ENCODE data around the gene KRTAP4-5. TPM values are rescaled to one million over a fixed set of nuclear protein-coding genes. Genes with fewer than 3 reads are reported as not detected.
"Not testable (repeated sequence)": the region's sequence is repeated elsewhere in the genome, so short reads cannot be mapped to it uniquely, and the experiment has no call there.

The KRTAP4-5 gene
- total and polyA plus RNA-seq, 7 donors: not detected

DNA sequence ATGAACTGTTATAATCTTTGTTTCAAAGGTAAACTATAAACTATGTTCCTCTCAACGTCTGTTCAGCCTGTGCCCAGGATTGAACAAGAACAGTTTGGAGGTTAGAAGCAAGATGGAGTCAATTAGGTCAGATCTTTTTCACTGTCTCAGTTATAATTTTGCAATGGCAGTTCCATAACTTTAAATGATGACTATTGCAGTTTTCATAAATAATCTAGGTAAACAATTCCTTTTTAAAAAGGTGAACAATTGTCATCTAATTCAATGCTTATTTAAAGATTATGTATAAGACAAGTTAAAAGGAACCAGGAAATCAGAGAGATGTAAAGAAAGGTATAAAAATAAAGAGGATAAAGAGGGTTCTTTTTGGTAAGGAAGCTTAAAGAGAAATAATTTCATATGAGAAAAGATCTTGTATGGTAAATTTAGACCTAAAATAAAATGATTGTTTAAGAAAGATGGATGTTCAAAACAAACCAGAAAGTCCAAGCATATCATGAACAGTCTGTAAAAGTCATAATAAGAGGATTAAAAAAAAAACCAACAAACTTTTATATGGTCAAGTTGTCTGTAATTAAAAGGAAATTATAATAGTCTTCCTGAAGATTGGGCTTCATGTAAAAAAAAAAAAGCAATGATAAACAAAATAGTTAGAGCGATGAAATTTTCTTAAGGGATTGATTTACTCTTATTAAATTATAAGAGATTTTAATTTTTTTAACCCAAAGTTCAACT, 38.3 kb downstream of the KRTAP4-5 start:
- H3K27ac ChIP-seq: no peak overlapping the region
- ATAC-seq: no peak
- TF ChIP-seq, protein P1, sequence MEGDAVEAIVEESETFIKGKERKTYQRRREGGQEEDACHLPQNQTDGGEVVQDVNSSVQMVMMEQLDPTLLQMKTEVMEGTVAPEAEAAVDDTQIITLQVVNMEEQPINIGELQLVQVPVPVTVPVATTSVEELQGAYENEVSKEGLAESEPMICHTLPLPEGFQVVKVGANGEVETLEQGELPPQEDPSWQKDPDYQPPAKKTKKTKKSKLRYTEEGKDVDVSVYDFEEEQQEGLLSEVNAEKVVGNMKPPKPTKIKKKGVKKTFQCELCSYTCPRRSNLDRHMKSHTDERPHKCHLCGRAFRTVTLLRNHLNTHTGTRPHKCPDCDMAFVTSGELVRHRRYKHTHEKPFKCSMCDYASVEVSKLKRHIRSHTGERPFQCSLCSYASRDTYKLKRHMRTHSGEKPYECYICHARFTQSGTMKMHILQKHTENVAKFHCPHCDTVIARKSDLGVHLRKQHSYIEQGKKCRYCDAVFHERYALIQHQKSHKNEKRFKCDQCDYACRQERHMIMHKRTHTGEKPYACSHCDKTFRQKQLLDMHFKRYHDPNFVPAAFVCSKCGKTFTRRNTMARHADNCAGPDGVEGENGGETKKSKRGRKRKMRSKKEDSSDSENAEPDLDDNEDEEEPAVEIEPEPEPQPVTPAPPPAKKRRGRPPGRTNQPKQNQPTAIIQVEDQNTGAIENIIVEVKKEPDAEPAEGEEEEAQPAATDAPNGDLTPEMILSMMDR (IDR thresholded peaks at IDR 0.05): no peak
- H3K4me1 ChIP-seq: no peaks in the 10 kb centered on the region
- intact Hi-C loops (cut with DNase I): no loop called here
- H3K4me3 ChIP-seq: no peak overlapping the region
- H3K36me3 ChIP-seq (ENCODE audit: insufficient read depth in 1 of 2, low read depth in 1 of 2): no peaks in the 10 kb centered on the region
- H3K9me3 ChIP-seq: no peaks in the 10 kb centered on the region
- no peak for DNase-seq
- 75 to 90% (median 79%) methylated on average over 2 of the region's 2 CpGs for WGBS, 3 donors
- H3K27me3 ChIP-seq (ENCODE audit: insufficient read depth in 3 of 3, low read length in 2 of 3): peaks cover 0 to 10% (median 0%) of the 10 kb centered on the region in 3 donors

DNA sequence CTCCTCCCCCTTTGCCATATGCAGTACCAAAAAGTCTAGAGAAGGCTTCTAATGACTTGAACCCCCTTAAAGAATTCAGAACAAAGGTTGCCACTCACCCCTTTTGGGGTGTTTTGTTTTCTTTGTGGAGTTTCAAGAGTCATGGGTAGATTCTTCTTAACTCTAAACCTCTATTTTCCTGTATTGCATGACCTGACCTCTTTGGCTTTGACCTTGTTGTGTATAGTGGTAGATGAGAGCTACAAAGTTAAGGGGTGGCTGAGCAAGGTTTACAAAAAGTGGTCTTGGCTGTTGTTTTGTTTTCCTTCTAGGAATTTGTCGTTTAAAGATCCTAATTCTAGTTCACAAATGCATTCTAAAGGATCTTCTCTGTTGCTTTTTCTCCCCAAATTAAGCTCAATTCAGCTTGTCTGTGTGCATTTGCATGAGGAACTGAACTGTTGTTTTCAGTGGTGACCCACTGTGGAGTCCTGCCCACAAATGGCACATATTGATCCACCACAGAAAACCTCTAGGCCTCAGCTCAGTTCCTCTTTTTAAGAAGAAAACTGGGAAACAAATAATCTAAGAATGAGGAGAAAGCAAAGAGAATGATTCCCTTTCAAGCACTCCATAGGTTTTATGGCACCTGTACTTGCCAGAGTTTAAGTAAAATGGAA, 40.8 kb downstream of the KRTAP4-5 start:
- H3K9me3 ChIP-seq; H3K36me3 ChIP-seq (ENCODE audit: insufficient read depth in 1 of 2, low read depth in 1 of 2); intact Hi-C loops (cut with DNase I); H3K27ac ChIP-seq; DNase-seq; ATAC-seq; H3K4me1 ChIP-seq; H3K4me3 ChIP-seq: not testable (repeated sequence)
- H3K27me3 ChIP-seq (ENCODE audit: insufficient read depth in 3 of 3, low read length in 2 of 3): peaks cover 0 to 13% (median 0%) of the 10 kb centered on the region in 3 donors
- 0 to 36% (median 31%) methylated on average over 1 of the region's 1 CpG for WGBS, 3 donors

DNA sequence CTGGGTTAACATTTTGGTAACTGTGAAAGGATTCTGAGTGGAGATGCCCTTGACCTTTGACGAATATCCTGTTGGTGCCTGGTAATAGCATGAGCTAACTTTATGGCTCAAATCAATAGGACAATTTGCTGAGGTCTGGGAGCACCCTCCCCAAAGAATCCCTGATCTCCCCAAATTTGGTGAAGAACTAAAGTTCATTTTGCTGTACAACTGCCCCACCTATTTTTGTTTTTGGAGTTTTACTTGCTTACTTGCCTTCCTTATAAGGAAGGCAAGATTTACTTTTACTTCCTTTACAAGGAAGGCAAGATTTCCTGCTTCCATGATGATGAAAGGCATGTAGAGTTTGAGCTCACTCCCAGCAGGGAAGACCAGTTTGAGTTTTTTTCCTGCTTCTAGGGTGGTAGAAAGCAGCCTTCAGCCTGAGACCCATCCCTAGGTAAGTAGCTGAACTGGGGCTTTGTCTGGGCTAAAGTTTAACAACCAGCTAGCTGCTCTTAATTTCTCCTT, 41.6 kb downstream of the KRTAP4-5 start:
- intact Hi-C loops (cut with DNase I): no loop called here
- TF ChIP-seq, protein P1 (IDR thresholded peaks at IDR 0.05): no peak
- H3K4me3 ChIP-seq: no peak overlapping the region
- DNase-seq (no peak), ATAC-seq (no peak)
- peaks cover 0 to 19% (median 0%) of the 10 kb centered on the region in 3 donors for H3K27me3 ChIP-seq (ENCODE audit: insufficient read depth in 3 of 3, low read length in 2 of 3)
- H3K4me1 ChIP-seq: no peaks in the 10 kb centered on the region
- H3K9me3 ChIP-seq: no peaks in the 10 kb centered on the region
- 54 to 68% (median 67%) methylated on average over 1 of the region's 1 CpG for WGBS, 3 donors
- H3K27ac ChIP-seq: no peak overlapping the region
- H3K36me3 ChIP-seq (ENCODE audit: insufficient read depth in 1 of 2, low read depth in 1 of 2): no peaks in the 10 kb centered on the region

DNA sequence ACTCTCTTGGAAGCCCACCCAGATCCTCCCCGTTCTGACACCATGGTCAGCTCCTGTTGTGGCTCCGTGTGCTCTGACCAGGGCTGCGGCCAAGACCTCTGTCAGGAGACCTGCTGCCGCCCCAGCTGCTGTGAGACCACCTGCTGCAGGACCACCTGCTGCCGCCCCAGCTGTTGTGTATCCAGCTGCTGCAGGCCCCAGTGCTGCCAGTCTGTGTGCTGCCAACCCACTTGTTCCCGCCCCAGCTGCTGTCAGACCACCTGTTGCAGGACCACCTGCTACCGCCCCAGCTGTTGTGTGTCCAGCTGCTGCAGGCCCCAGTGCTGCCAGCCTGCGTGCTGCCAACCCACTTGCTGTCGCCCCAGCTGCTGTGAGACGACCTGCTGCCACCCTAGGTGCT, 44.3 kb downstream of the KRTAP4-5 start, which contains the start of gene KRTAP4-9:
Gene KRTAP4-9 (plus strand): TSS at position 43 of the 400 bp plus-strand sequence. CDS start 0 bp downstream, at position 43.
- H3K4me1 ChIP-seq; H3K4me3 ChIP-seq; H3K36me3 ChIP-seq (ENCODE audit: insufficient read depth in 1 of 2, low read depth in 1 of 2); DNase-seq; intact Hi-C loops (cut with DNase I); ATAC-seq; H3K27ac ChIP-seq; H3K9me3 ChIP-seq: not testable (repeated sequence)
- WGBS, 3 donors: 50 to 60% (median 58%) methylated on average over 5 to 10 of the region's 10 CpGs
- H3K27me3 ChIP-seq (ENCODE audit: insufficient read depth in 3 of 3, low read length in 2 of 3): peaks cover 0 to 19% (median 0%) of the 10 kb centered on the region in 3 donors

DNA sequence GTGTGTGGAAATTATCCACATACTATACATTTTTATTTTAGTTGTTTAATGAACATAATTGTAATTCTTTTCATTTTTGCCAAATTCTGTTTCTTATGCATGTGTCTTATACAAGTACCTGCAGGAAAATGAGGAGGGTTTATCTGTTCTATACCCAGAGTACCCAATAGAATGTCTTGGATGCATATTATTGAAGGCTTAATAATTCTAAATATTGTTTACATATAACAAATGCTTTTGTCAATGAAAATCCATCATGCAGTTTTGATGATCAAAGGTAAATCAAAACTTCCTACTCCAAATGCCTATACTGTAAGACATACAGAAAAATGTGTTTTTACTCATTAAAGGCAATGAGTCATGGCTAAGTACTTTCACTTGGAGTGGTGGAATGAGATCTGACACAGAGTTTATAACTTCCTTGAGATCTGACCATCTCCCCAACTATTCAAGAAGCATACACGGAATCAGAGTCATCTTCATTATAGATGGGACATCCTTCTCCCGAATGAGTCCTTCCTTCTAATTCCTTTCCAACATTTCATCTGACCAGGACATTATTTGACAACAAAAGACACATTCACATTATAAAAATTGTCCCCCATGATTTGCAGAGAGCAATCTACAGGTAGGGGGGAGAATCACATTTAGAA, 45.1 kb downstream of the KRTAP4-5 start:
- WGBS, 3 donors: 73 to 88% (median 79%) methylated on average over 2 of the region's 2 CpGs
- ATAC-seq; H3K27ac ChIP-seq; H3K9me3 ChIP-seq; H3K4me3 ChIP-seq; intact Hi-C loops (cut with DNase I); DNase-seq; H3K36me3 ChIP-seq (ENCODE audit: insufficient read depth in 1 of 2, low read depth in 1 of 2); H3K4me1 ChIP-seq: not testable (repeated sequence)
- peaks cover 0 to 19% (median 0%) of the 10 kb centered on the region in 3 donors for H3K27me3 ChIP-seq (ENCODE audit: insufficient read depth in 3 of 3, low read length in 2 of 3)

Data from psoas muscle (tissue), 8 donors.